HG03354 (cell line): ENCODE measurements around the gene PHKG1.
"Not testable (repeated sequence)": the region's sequence is repeated elsewhere in the genome, so short reads cannot be mapped to it uniquely, and the experiment has no call there.

Experiments used
- ATAC-seq: cut with Tn5 transposase; IDR thresholded peaks from one replicate; pipeline ENCODE4 v1.9.1; 2021; ENCODE audit warnings: mild to moderate bottlenecking; ENCODE audit not compliant: unreplicated experiment, poor library complexity, severe bottlenecking

PHKG1 gene

DNA sequence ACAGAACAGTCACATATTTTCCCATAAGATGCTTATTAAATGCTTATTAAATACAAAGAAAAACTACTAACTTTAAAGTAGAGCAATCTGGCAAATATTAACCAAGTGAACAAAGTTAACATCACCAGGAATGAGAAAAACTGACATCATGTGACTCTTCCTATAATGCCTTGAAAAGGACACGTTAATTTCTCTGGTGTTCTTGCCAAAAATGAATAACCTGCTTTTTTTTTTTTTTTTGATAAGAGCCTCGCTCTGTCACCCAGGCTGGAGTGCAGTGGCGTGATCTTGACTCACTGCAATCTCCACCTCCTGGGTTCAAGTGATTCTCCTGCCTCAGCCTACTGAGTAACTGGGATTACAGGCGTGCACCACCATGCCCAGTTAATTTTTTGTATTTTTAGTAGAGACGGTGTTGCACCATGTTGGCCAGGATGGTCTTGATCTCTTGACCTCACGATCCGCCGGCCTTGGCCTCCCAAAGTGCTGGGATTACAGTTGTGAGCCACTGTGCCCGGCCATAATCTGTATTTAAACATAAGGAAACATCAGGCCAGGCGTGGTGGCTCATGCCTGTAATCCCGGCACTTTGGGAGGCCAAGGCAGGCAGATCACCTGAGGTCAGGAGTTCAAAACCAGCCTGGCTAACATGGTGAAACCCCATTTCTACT, 45.2 kb downstream of the PHKG1 start:
- ATAC-seq, result not testable (repeated sequence)

DNA sequence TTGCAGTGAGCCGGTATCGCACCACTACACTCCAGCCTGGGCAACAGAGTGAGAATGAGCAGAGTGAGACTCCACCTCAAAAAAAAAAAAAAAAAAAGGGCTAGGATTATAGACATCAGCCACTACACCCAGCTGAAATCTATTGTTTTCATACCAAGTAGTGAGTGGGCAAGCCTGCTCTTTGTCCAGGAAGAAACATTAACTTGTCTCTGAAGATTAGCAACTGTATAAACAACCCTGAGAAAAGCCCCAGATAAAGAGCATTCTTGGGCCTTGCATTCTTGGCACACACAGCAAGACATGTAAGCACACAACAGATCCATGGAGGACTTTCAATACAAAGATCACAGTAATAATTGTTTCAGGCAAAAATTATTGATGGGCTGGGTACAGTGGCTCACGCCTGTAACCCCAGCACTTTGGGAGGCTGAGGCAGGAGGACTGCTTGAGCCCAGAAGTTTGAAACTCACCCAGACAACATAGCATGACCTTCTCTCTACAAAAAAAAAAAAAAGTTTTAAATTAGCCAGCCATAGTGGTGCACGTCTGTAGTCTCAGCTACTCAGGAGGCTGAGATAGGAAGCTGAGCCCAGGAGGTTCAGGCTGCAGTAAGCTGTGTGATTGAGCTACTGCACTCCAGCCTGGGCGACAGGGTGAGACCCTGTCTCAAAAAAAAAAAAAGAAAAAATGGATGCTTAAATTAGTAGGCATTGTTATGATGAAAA, 45.9 kb downstream of the PHKG1 start:
- ATAC-seq, result no peak

DNA sequence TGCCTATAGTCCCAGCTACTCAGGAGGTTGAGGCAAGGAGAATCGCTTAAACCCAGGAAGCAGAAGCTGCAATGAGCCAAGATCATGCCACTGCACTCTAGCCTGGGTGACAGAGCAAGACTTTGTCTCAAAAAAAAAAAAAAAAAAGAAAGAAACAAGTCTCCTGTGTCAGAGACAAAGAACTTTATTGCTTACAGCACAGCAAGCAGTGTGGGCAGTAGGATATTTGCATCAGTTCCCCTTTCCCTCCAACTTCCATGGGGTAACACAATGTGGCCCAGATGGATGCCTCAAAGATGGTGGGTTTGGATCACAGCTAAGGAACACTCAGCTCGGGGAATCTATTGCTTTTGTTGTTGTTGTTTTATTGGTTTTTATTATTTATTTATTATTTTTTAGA, 47.0 kb downstream of the PHKG1 start:
- not testable (repeated sequence) for ATAC-seq

DNA sequence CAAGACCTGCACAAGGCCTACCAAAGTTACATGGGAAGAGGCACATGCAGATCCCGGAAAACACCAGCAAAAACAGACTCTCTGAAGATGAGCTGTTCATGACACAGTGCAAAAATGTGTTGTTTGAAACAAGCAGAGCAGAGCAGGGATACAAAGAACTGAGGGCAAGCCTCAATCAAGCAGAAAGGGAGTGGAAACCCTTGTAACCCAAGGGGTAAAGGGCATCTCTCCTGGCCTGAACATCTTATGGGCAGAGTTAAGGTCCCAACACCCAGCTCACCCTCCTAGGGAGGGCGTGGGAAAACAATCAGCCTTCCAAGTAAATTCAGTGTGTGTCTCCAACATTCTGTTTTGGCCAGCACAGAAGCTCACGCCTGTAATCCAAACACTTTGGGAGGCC, 52.0 kb downstream of the PHKG1 start:
- ATAC-seq, result no peak

DNA sequence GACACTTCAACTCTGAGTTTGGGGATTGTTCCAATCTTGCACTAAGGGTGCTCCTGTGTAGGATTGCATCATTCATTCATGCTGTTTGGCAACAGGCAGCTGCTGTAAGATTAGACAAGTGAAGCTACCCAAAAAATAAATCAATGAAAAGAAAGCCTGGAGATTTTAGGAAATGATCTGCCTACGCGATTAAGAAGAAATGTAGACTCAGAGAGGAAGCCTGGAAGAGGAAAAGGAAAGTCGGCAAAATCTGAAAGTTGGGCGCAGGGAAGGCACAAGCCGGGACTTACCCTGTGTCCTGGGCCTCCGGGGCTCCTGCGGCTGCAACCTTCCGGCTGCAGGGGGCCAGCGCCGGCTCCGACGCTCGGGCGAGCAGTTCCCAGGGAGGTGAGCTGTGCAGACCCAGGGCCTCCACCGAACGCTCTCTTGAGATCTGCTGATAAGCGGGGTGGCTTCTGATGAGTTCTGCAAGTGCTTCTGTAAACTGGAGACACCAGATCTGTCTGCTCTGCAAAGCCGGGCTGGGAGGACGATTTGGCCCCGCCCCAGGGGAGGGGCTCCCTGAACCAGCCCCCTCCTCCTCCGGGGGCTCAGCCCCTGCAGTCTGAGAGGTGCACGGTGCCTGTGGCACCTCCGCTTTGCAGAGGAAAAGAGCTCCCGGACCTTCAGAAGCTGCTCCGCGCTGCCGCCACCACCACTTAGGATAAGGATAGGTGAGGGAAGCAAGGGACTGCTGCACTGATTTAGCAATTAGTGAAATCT, 58.9 kb downstream of the PHKG1 start:
- peak; percentile 98 for ATAC-seq

DNA sequence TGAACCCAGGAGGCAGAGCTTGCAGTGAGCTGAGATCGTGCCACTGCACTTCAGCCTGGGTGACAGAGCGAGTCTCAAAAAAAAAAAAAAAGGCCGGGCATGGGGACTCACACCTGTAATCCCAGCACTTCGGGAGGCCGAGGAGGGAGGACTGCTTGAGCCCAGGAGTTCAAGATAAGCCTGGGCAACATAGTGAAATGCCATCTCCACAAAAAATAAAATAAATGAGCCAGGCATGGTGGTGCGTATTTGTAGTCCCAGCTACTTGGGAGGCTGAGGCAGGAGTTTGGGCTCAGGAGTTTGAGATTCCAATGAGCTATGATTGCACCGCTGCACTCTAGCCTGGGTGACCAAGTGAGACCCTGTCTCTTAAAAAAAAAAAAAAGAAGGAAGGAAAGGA, 60.2 kb downstream of the PHKG1 start:
- ATAC-seq, result not testable (repeated sequence)

DNA sequence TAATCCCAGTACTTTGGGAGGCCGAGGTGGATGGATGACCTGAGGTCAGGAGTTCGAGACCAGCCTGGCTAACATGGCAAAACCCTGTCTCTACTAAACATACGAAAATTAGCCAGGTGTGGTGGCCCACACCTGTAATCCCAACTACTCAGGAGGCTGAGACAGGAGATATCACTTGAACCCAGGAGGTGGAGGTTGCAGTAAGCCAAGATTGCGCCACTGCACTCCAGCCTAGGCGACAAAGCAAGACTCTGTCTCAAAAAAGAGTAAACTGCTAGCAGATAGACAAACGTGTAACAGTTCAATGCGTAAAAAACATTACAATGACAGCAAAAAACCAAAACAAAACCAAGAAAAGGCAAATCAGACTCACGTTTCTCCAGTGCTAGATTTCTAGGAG, 61.2 kb downstream of the PHKG1 start:
- not testable (repeated sequence) for ATAC-seq

DNA sequence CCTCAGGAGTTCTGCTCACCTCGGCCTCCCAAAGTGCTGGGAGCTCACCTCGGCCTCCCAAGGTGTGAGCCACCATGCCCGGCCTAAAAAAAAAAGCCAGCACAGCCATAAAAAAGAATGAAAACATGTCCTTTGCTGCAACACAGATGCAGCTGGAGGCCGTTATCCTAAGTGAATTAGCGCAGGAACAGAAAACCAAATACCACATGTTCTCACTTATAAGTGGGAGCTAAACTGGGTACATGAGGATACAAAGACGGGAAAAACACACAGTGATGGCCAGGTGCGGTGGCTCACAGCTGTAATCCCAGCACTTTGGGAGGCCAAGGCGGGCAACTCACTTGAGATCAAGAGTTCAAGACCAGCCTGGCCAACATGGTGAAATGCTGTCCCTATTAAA, 62.4 kb downstream of the PHKG1 start:
- no peak for ATAC-seq
